Stomach (tissue), 4 donors: ENCODE results near the gene B4GALNT3.

Source experiments
- CTCF ChIP-seq, 7 experiments: fragments of 450-650 bp in 4 of 7; fragments of 200-600 bp in 3 of 7; sonication (generic) in 3 of 7; IDR thresholded peaks; one replicate each; pipeline ENCODE4 v1.5.1; 2016 to 2019; ENCODE audit warnings: antibody characterized with exemption in 7 of 7, control low read depth in 2 of 7, mild to moderate bottlenecking in 1 of 7
- POLR2A ChIP-seq, 4 donors: fragments of 450-650 bp; IDR thresholded peaks; one replicate each; pipeline ENCODE4 v1.6.1; 2016; ENCODE audit warnings: antibody characterized with exemption in 4 of 4, control low read depth in 2 of 4, mild to moderate bottlenecking in 1 of 4, moderate library complexity in 1 of 4

- TF ChIP-seq CTCF (IDR thresholded peaks at IDR 0.05) = no peak
- no peak for TF ChIP-seq POLR2A (IDR thresholded peaks at IDR 0.05)
These were observed 92.7 kb downstream of the B4GALNT3 start for GRCh38 chr12:552466-552865.
